C4-2B (cell line): ENCODE results near the gene EXOC7.

Experiments used
- H3K27ac ChIP-seq: fragments of 450-650 bp; 2 replicates; pipeline ENCODE4 v1.5.1; 2017
- ZFX ChIP-seq: fragments of 450-650 bp; IDR thresholded peaks from 2 replicates; pipeline ENCODE4 v1.6.1; 2017
- TF ChIP-seq, protein P1 (sequence below): fragments of 450-650 bp; conservative IDR thresholded peaks from 2 replicates; pipeline ENCODE4 v1.5.1; 2017; ENCODE audit warnings: mild to moderate bottlenecking

The EXOC7 gene

DNA sequence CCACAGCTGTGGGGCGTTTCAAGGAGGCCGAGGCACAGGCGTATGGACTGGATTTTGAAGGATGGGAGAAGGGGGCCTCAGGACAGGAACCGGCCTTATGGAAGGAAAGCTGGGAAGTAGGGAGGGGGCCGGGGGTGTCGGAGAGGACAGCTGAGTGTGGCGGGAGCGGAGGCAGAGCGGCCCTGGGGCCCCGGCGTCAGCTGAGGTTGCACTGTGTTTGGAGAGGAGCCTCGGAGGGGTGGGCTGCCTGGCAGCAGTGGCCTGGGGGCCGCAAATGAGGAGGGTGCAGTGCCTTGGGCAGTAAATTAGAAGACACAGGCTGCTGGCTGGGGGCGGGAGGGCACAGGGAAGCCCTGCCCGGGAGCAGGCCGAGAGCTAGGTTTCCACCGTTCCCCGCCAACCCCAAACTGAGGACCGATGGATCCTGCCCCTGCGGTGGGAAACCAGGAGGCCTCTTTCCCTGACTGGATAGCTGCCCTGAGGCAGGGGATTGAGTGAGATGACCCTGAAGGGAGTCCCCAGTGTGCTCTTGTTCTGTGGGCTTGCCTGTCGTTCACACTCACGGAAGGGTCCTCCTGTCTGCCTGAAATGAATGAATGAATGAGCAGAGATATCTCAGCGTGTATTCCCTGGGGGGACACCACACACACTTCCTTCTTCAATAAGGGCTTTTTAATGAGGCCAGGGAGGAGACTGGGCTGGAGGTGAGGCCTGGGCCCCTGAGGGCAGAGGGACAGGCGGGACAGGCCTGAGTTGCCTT is 19.0 kb upstream of the EXOC7 start:
- peak overlapping the region; percentile 29 for H3K27ac ChIP-seq
- TF ChIP-seq ZFX, result no peak
- TF ChIP-seq, protein P1, sequence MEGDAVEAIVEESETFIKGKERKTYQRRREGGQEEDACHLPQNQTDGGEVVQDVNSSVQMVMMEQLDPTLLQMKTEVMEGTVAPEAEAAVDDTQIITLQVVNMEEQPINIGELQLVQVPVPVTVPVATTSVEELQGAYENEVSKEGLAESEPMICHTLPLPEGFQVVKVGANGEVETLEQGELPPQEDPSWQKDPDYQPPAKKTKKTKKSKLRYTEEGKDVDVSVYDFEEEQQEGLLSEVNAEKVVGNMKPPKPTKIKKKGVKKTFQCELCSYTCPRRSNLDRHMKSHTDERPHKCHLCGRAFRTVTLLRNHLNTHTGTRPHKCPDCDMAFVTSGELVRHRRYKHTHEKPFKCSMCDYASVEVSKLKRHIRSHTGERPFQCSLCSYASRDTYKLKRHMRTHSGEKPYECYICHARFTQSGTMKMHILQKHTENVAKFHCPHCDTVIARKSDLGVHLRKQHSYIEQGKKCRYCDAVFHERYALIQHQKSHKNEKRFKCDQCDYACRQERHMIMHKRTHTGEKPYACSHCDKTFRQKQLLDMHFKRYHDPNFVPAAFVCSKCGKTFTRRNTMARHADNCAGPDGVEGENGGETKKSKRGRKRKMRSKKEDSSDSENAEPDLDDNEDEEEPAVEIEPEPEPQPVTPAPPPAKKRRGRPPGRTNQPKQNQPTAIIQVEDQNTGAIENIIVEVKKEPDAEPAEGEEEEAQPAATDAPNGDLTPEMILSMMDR, result no peak

GRCh38 chr17:76121932-76122430 is 18.4 kb upstream of the EXOC7 start:
- peak overlapping the region; percentile 29 for H3K27ac ChIP-seq
- TF ChIP-seq ZFX, result no peak
- TF ChIP-seq, protein P1, result no peak

GRCh38 chr17:76120658-76121008 is 17.0 kb upstream of the EXOC7 start:
- H3K27ac ChIP-seq, result no peak overlapping the region
- TF ChIP-seq, protein P1, result no peak
- no peak for TF ChIP-seq ZFX

GRCh38 chr17:76119409-76120371 is 16.1 kb upstream of the EXOC7 start:
- TF ChIP-seq, protein P1, result no peak
- no peak for TF ChIP-seq ZFX
- no peak overlapping the region for H3K27ac ChIP-seq

DNA sequence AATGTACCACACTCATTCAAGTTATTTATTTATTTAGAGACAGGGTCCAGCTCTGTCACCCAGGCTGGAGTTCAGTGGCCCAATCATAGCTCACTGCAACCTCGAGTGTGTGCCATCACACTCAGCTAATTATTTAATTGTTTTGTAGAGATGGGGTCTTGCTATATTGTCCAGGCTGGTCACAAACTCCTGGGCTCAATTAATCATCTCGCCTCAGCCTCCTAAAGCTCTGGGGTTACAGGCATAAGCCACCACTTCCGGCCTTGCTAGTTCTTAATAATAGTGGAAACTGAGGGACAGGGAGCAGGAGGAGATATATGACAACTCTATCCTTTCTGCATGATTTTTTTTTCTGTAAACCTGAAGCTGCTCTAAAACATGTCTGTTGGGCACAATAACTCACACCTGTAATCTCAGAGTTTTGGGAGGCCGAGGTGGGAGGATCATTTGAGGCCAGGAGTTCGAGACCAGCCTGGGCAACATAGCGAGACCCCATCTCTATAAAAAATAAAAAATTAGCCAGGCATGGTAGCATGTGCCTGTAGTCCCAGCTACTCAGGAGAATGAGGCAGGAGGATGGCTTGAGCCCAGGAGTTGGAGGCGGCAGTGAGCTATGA is 11.7 kb upstream of the EXOC7 start:
- no peak for TF ChIP-seq ZFX
- TF ChIP-seq, protein P1, result no peak

DNA sequence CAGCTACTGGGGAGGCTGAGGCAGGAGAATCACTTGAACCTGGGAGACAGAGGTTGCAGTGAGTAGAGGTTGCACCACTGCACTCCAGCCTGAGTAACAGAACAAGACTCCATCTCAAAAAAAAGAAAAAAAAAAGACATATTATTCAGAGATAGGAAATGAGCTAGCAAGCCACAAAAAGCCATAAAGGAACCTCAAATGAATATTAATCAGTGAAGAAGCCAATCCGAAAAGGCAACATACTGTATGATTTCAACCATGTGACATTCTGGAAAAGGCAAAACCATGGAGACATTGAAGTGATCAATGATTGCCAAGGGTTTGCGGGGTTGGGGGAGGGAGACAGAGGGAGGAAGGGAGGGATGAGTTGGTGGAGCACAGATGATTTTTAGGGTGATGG is 8.4 kb upstream of the EXOC7 start:
- H3K27ac ChIP-seq, result no peak overlapping the region
- no peak for TF ChIP-seq ZFX
- TF ChIP-seq, protein P1, result no peak

More for the DNA sequence above, 11.7 kb upstream of the EXOC7 start:
- H3K27ac ChIP-seq, result no peak overlapping the region
